Activated CD4-positive, alpha-beta T cell treated with anti-CD3 and anti-CD28 coated beads, Interleukin-2, amount 10 ng/mL, durations not matched to agents 7 days and 5 days (primary cell): ENCODE data around the gene EPHB2. TPM values are rescaled to one million over a fixed set of nuclear protein-coding genes. Genes with fewer than 3 reads are reported as not detected.

Experiments used
- CTCF ChIA-PET: fragments of 350-600 bp; sonication (Branson Sonifier 250); formaldehyde crosslinking; loops from one replicate; lab custom pipeline; 2021; ENCODE audit warnings: antibody characterized with exemption; lab: Charles Lee
- POLR2A ChIA-PET: fragments of 350-600 bp; sonication (Branson Sonifier 250); formaldehyde crosslinking; loops from one replicate; lab custom pipeline; 2021; ENCODE audit warnings: antibody characterized with exemption; lab: Charles Lee
- DNase-seq: peaks from one replicate; pipeline ENCODE4 v3.0.0-alpha.2; 2020
- H3K27ac Mint-ChIP-seq: one replicate; pipeline ENCODE4 v1.8.0; 2021; ENCODE audit warnings: mild to moderate bottlenecking, moderate library complexity, mixed read lengths
- H3K27me3 Mint-ChIP-seq: one replicate; pipeline ENCODE4 v1.8.0; 2021; ENCODE audit warnings: mixed read lengths
- H3K36me3 Mint-ChIP-seq: one replicate; pipeline ENCODE4 v1.8.0; 2021; ENCODE audit warnings: low read depth, mixed read lengths
- H3K4me1 Mint-ChIP-seq: one replicate; pipeline ENCODE4 v1.8.0; 2021; ENCODE audit warnings: mixed read lengths
- H3K4me3 Mint-ChIP-seq: one replicate; pipeline ENCODE4 v1.8.0; 2021; ENCODE audit warnings: mild to moderate bottlenecking, moderate library complexity, mixed read lengths
- H3K9me3 Mint-ChIP-seq: one replicate; pipeline ENCODE4 v1.8.0; 2021; ENCODE audit warnings: mixed read lengths
- total RNA-seq, 2 experiments: library from RNA; stranded (reverse); gene quantifications; one replicate each; pipeline ENCODE4 v1.2.3, GENCODE V29; 2021

Gene EPHB2
- total RNA-seq, 2 experiments from 2014 or later: 0.08 TPM; not detected in 1

GRCh38 chr1:22810378-22810777, 99.7 kb downstream of the EPHB2 start:
- no peaks in the 10 kb centered on the region for H3K36me3 Mint-ChIP-seq
- H3K9me3 Mint-ChIP-seq: no peaks in the 10 kb centered on the region
- no peak overlapping the region for H3K4me3 Mint-ChIP-seq
- no peak overlapping the region for H3K27ac Mint-ChIP-seq
- ChIA-PET POLR2A (no interaction called here), CTCF (no interaction called here)
- H3K27me3 Mint-ChIP-seq: no peaks in the 10 kb centered on the region
- DNase-seq: no peak
- H3K4me1 Mint-ChIP-seq: no peaks in the 10 kb centered on the region

GRCh38 chr1:22812092-22812880, 101.6 kb downstream of the EPHB2 start:
- H3K4me3 Mint-ChIP-seq: no peak overlapping the region
- no peaks in the 10 kb centered on the region for H3K27me3 Mint-ChIP-seq
- no peaks in the 10 kb centered on the region for H3K36me3 Mint-ChIP-seq
- ChIA-PET CTCF (no interaction called here), POLR2A (no interaction called here)
- no peak for DNase-seq
- H3K9me3 Mint-ChIP-seq: no peaks in the 10 kb centered on the region
- no peak overlapping the region for H3K27ac Mint-ChIP-seq
- H3K4me1 Mint-ChIP-seq: no peaks in the 10 kb centered on the region

- H3K27me3 Mint-ChIP-seq: no peaks in the 10 kb centered on the region
- ChIA-PET CTCF (no interaction called here), POLR2A (no interaction called here)
- no peak overlapping the region for H3K4me3 Mint-ChIP-seq
- no peak for DNase-seq
- no peaks in the 10 kb centered on the region for H3K4me1 Mint-ChIP-seq
- H3K36me3 Mint-ChIP-seq: no peaks in the 10 kb centered on the region
- no peaks in the 10 kb centered on the region for H3K9me3 Mint-ChIP-seq
- no peak overlapping the region for H3K27ac Mint-ChIP-seq
These were observed 102.6 kb downstream of the EPHB2 start for GRCh38 chr1:22812993-22813790.

- Mint-ChIP-seq H3K9me3 (no peaks in the 10 kb centered on the region), H3K27me3 (no peaks in the 10 kb centered on the region), H3K4me1 (no peaks in the 10 kb centered on the region), H3K27ac (no peak overlapping the region), H3K4me3 (no peak overlapping the region), H3K36me3 (no peaks in the 10 kb centered on the region)
- ChIA-PET CTCF (no interaction called here), POLR2A (no interaction called here)
- no peak for DNase-seq
These were observed 103.8 kb downstream of the EPHB2 start for GRCh38 chr1:22814176-22815042.

GRCh38 chr1:22815043-22815365, 104.4 kb downstream of the EPHB2 start:
- ChIA-PET POLR2A (no interaction called here), CTCF (no interaction called here)
- Mint-ChIP-seq H3K9me3 (no peaks in the 10 kb centered on the region), H3K27me3 (no peaks in the 10 kb centered on the region), H3K27ac (no peak overlapping the region), H3K4me1 (no peaks in the 10 kb centered on the region), H3K36me3 (no peaks in the 10 kb centered on the region), H3K4me3 (no peak overlapping the region)
- DNase-seq: no peak

GRCh38 chr1:22815421-22816066, 104.9 kb downstream of the EPHB2 start:
- no peak overlapping the region for H3K4me3 Mint-ChIP-seq
- H3K36me3 Mint-ChIP-seq: no peaks in the 10 kb centered on the region
- CTCF ChIA-PET: no interaction called here
- DNase-seq: no peak
- H3K4me1 Mint-ChIP-seq: no peaks in the 10 kb centered on the region
- no peaks in the 10 kb centered on the region for H3K27me3 Mint-ChIP-seq
- POLR2A ChIA-PET: no interaction called here
- H3K9me3 Mint-ChIP-seq: no peaks in the 10 kb centered on the region
- no peak overlapping the region for H3K27ac Mint-ChIP-seq

- DNase-seq: no peak
- Mint-ChIP-seq H3K9me3 (no peaks in the 10 kb centered on the region), H3K27me3 (no peaks in the 10 kb centered on the region), H3K4me3 (no peak overlapping the region), H3K36me3 (no peaks in the 10 kb centered on the region), H3K27ac (no peak overlapping the region), H3K4me1 (no peaks in the 10 kb centered on the region)
- CTCF ChIA-PET: no interaction called here
- POLR2A ChIA-PET: no interaction called here
These were observed 105.6 kb downstream of the EPHB2 start for GRCh38 chr1:22816067-22816775.

GRCh38 chr1:22816803-22817202, 106.2 kb downstream of the EPHB2 start:
- H3K9me3 Mint-ChIP-seq: no peaks in the 10 kb centered on the region
- peaks cover 3% of the 10 kb centered on the region for H3K27me3 Mint-ChIP-seq
- no peaks in the 10 kb centered on the region for H3K4me1 Mint-ChIP-seq
- H3K27ac Mint-ChIP-seq: no peak overlapping the region
- ChIA-PET POLR2A (no interaction called here), CTCF (no interaction called here)
- no peak overlapping the region for H3K4me3 Mint-ChIP-seq
- no peaks in the 10 kb centered on the region for H3K36me3 Mint-ChIP-seq
- no peak for DNase-seq

- ChIA-PET POLR2A (no interaction called here), CTCF (no interaction called here)
- Mint-ChIP-seq H3K9me3 (no peaks in the 10 kb centered on the region), H3K4me1 (no peaks in the 10 kb centered on the region), H3K27me3 (peaks cover 3% of the 10 kb centered on the region), H3K27ac (no peak overlapping the region), H3K4me3 (no peak overlapping the region), H3K36me3 (no peaks in the 10 kb centered on the region)
- DNase-seq: no peak
These were observed 106.8 kb downstream of the EPHB2 start for GRCh38 chr1:22817462-22817861.

- CTCF ChIA-PET: interaction anchor here (0.6 kb wide), 2 partner anchors 16 to 227 kb away, joined by 3 read pairs; no protein-coding TSS in a partner anchor
- no peak overlapping the region for H3K27ac Mint-ChIP-seq
- H3K4me1 Mint-ChIP-seq: no peaks in the 10 kb centered on the region
- DNase-seq: no peak
- H3K27me3 Mint-ChIP-seq: peaks cover 3% of the 10 kb centered on the region
- H3K9me3 Mint-ChIP-seq: no peaks in the 10 kb centered on the region
- POLR2A ChIA-PET: no interaction called here
- H3K4me3 Mint-ChIP-seq: no peak overlapping the region
- no peaks in the 10 kb centered on the region for H3K36me3 Mint-ChIP-seq
These were observed 107.6 kb downstream of the EPHB2 start for GRCh38 chr1:22818061-22818770.

- Mint-ChIP-seq H3K9me3 (no peaks in the 10 kb centered on the region), H3K4me3 (no peak overlapping the region)
These were observed 108.7 kb downstream of the EPHB2 start for GRCh38 chr1:22819361-22819760.

GRCh38 chr1:22821027-22821426, 110.4 kb downstream of the EPHB2 start:
- Mint-ChIP-seq H3K27ac (no peak overlapping the region), H3K27me3 (peaks cover 3% of the 10 kb centered on the region), H3K4me1 (no peaks in the 10 kb centered on the region), H3K36me3 (no peaks in the 10 kb centered on the region), H3K4me3 (no peak overlapping the region), H3K9me3 (no peaks in the 10 kb centered on the region)
- ChIA-PET CTCF (no interaction called here), POLR2A (no interaction called here)
- no peak for DNase-seq

More at GRCh38 chr1:22819361-22819760, 108.7 kb downstream of the EPHB2 start:
- DNase-seq: no peak
- ChIA-PET POLR2A (no interaction called here), CTCF (no interaction called here)
- no peaks in the 10 kb centered on the region for H3K36me3 Mint-ChIP-seq
- H3K4me1 Mint-ChIP-seq: no peaks in the 10 kb centered on the region
- H3K27me3 Mint-ChIP-seq: peaks cover 3% of the 10 kb centered on the region
- no peak overlapping the region for H3K27ac Mint-ChIP-seq
